Measurements from ENCODE around the gene CYTH4.

GRCh38 chr22:37354261-37354660, 72.0 kb downstream of the CYTH4 start:
- TF ChIP-seq CTCF (IDR thresholded peaks at IDR 0.05) (no peak), EP300 (IDR thresholded peaks at IDR 0.05) (no peak), POLR2A (IDR thresholded peaks at IDR 0.05) (no peak)

Measured in ovary (tissue), 3 donors.